Liver (tissue), 9 donors: ENCODE measurements around the gene PROC. TPM values are rescaled to one million over a fixed set of nuclear protein-coding genes. Genes with fewer than 3 reads are reported as not detected.
A peak's percentile ranks its signal among the peaks of the same experiment; 100 is the strongest.

Experiments
- DNase-seq: peaks from one replicate; pipeline ENCODE4 v3.0.0-alpha.2; 2017; ENCODE audit warnings: low spot score
- H3K27ac ChIP-seq, 2 donors: one replicate each; pipeline ENCODE4 v1.7.0; 2013; ENCODE audit warnings: inconsistent platforms in 2 of 2, low read length in 2 of 2, control low read depth in 1 of 2, low read depth in 1 of 2, mild to moderate bottlenecking in 1 of 2
- H3K27me3 ChIP-seq, 4 donors: one replicate each; pipeline versions ENCODE4 v1.6.1 to v1.7.0; 2013; ENCODE audit warnings: low read length in 3 of 4, inconsistent platforms in 1 of 4, mild to moderate bottlenecking in 1 of 4, moderate library complexity in 1 of 4; ENCODE audit not compliant: control insufficient read depth in 4 of 4, insufficient read depth in 4 of 4
- H3K36me3 ChIP-seq, 4 donors: one replicate each; pipeline versions ENCODE4 v1.6.1 to v1.7.0; 2013; ENCODE audit warnings: low read length in 3 of 4, mild to moderate bottlenecking in 3 of 4, low read depth in 1 of 4, moderate library complexity in 1 of 4; ENCODE audit not compliant: control insufficient read depth in 4 of 4, insufficient read depth in 3 of 4
- H3K4me1 ChIP-seq, 4 donors: one replicate each; pipeline versions ENCODE4 v1.6.1 to v1.7.0; 2013; ENCODE audit warnings: low read length in 3 of 4, mild to moderate bottlenecking in 3 of 4, moderate library complexity in 1 of 4; ENCODE audit not compliant: control insufficient read depth in 4 of 4, insufficient read depth in 4 of 4
- H3K4me3 ChIP-seq, 3 donors: one replicate each; pipeline versions ENCODE4 v1.6.1 to v1.7.0; 2013; ENCODE audit warnings: low read length in 3 of 3, control low read depth in 1 of 3, low read depth in 1 of 3, mild to moderate bottlenecking in 1 of 3
- H3K9ac ChIP-seq, 2 donors: one replicate each; pipeline ENCODE4 v1.7.0; 2013; ENCODE audit warnings: low read length in 2 of 2, mild to moderate bottlenecking in 2 of 2, moderate library complexity in 2 of 2, control low read depth in 1 of 2, low read depth in 1 of 2
- H3K9me3 ChIP-seq, 4 donors: one replicate each; pipeline versions ENCODE4 v1.6.1 to v1.7.0; 2013; ENCODE audit warnings: low read length in 3 of 4; ENCODE audit not compliant: control insufficient read depth in 4 of 4
- EGR1 ChIP-seq, 2 donors: IDR thresholded peaks; 2 replicates each; pipeline ENCODE4 v1.6.1; 2016 to 2018; ENCODE audit warnings: antibody characterized with exemption in 2 of 2, low read depth in 2 of 2
- FOXA1 ChIP-seq: IDR thresholded peaks from 2 replicates; pipeline ENCODE4 v1.6.1; 2016; ENCODE audit warnings: antibody characterized with exemption
- FOXA2 ChIP-seq: IDR thresholded peaks from 2 replicates; pipeline ENCODE4 v1.6.1; 2016; ENCODE audit warnings: antibody characterized with exemption
- GABPA ChIP-seq, 2 donors: IDR thresholded peaks in 1 of 2; conservative IDR thresholded peaks in 1 of 2; 2 replicates each; pipeline ENCODE4 v1.6.1; 2016; ENCODE audit warnings: antibody characterized with exemption in 2 of 2, mild to moderate bottlenecking in 1 of 2, moderate library complexity in 1 of 2
- HNF4A ChIP-seq, 2 donors: conservative IDR thresholded peaks; 2 replicates each; pipeline ENCODE4 v1.6.1; 2016; ENCODE audit warnings: antibody characterized with exemption in 2 of 2, mild to moderate bottlenecking in 2 of 2
- HNF4G ChIP-seq: IDR thresholded peaks from 2 replicates; pipeline ENCODE4 v1.6.1; 2016; ENCODE audit warnings: antibody characterized with exemption
- MAX ChIP-seq: IDR thresholded peaks from 2 replicates; pipeline ENCODE4 v1.6.1; 2016; ENCODE audit warnings: antibody characterized with exemption
- NR2F2 ChIP-seq: IDR thresholded peaks from 2 replicates; pipeline ENCODE4 v1.6.1; 2016; ENCODE audit warnings: antibody characterized with exemption
- REST ChIP-seq: IDR thresholded peaks from 2 replicates; pipeline ENCODE4 v1.6.1; 2016; ENCODE audit warnings: antibody characterized with exemption, mild to moderate bottlenecking
- RXRA ChIP-seq, 2 donors: IDR thresholded peaks; 2 replicates each; pipeline ENCODE4 v1.6.1; 2017 to 2018; ENCODE audit warnings: antibody characterized with exemption in 2 of 2, mild to moderate bottlenecking in 1 of 2
- SP1 ChIP-seq: IDR thresholded peaks from 2 replicates; pipeline ENCODE4 v1.6.1; 2018; ENCODE audit warnings: antibody characterized with exemption, mild to moderate bottlenecking
- TAF1 ChIP-seq: conservative IDR thresholded peaks from 2 replicates; pipeline ENCODE4 v1.6.1; 2016; ENCODE audit warnings: antibody characterized with exemption, mild to moderate bottlenecking
- YY1 ChIP-seq: IDR thresholded peaks from 2 replicates; pipeline ENCODE4 v1.6.1; 2016; ENCODE audit warnings: antibody characterized with exemption, mild to moderate bottlenecking
- ZBTB33 ChIP-seq: IDR thresholded peaks from 2 replicates; pipeline ENCODE4 v1.6.1; 2016; ENCODE audit warnings: antibody characterized with exemption
- WGBS: extraction: QIAGEN DNeasy Blood & Tissue Kit; methylation state at CpG from one replicate; pipeline ENCODE4 v1.1.7; 2013; 5-methylcytosine and 5-hydroxymethylcytosine counted together
- polyA plus RNA-seq, 2 donors: library from polyadenylated mRNA; stranded (reverse) in 1 of 2; unstranded in 1 of 2; fragments of 200-250 nt in 1 of 2; fragments of >200 nt in 1 of 2; fragmentation: Nextera tagmentation in 1 of 2; extraction: Ambion mirVana in 1 of 2; gene quantifications; one replicate each; pipeline versions ENCODE4 v1.2.1 to v1.2.3, GENCODE V29; 2013 to 2015
- total RNA-seq, 2 donors: library from RNA; depleted of rRNA; stranded (reverse); fragments of >200 nt; gene quantifications; one replicate each; pipeline ENCODE4 v1.2.3, GENCODE V29; 2014
- donor health status: healthy.
- donor health status: healthy.
- donor health status: healthy.
- donor health status: healthy.
- donor health status: healthy.

The PROC gene
- total and polyA plus RNA-seq, 4 donors, result 150 to 407 (median 341) TPM

GRCh38 chr2:127411653-127412369, 6.4 kb upstream of the PROC start:
- TF ChIP-seq MAX (peak; percentile 15), NR2F2 (no peak), FOXA1 (no peak), YY1 (peak; percentile 58), HNF4A (conservative IDR thresholded peaks at IDR 0.05) (peak in 1 of 2 donors; percentile 1)
- Histone ChIP-seq H3K36me3 (no peaks in the 10 kb centered on the region), H3K4me3 (no peak overlapping the region), H3K27ac (peak overlapping the region; percentile 85), H3K9ac (no peak overlapping the region), H3K9me3 (no peaks in the 10 kb centered on the region), H3K4me1 (peaks cover 22 to 66% (median 39%) of the 10 kb centered on the region in 4 donors), H3K27me3 (no peaks in the 10 kb centered on the region)
- no peak for DNase-seq
- 56% methylated on average over 12 of the region's 12 CpGs for WGBS

- no peaks in the 10 kb centered on the region for H3K27me3 ChIP-seq
- H3K36me3 ChIP-seq, result no peaks in the 10 kb centered on the region
- no peaks in the 10 kb centered on the region for H3K9me3 ChIP-seq
- H3K27ac ChIP-seq, result peak overlapping the region; percentile 13 to 22
- no peak for TF ChIP-seq NR2F2
- TF ChIP-seq HNF4A (conservative IDR thresholded peaks at IDR 0.05), result no peak
- TF ChIP-seq SP1, result no peak
- TF ChIP-seq EGR1 (IDR thresholded peaks at IDR 0.05; ENCODE audit: low read depth in 2 of 2), result no peak
- TF ChIP-seq HNF4G, result no peak
- no peak for TF ChIP-seq REST
- TF ChIP-seq RXRA (IDR thresholded peaks at IDR 0.05), result no peak
- no peak for TF ChIP-seq MAX
- no peak for TF ChIP-seq YY1
- no peak for TF ChIP-seq FOXA2
- TF ChIP-seq TAF1, result no peak
- no peak for TF ChIP-seq ZBTB33
- TF ChIP-seq GABPA (IDR thresholded peaks at IDR 0.05 in 1 of 2, conservative IDR thresholded peaks at IDR 0.05 in 1 of 2), result no peak
- WGBS, result 91% methylated on average over 3 of the region's 3 CpGs
- no peak overlapping the region for H3K9ac ChIP-seq
- no peak overlapping the region for H3K4me3 ChIP-seq
- DNase-seq, result no peak
- H3K4me1 ChIP-seq, result peaks cover 22 to 76% (median 50%) of the 10 kb centered on the region in 4 donors
Observed at GRCh38 chr2:127413200-127413599, 5.0 kb upstream of the PROC start.
